Neural progenitor cell (in vitro differentiated cells): ENCODE results near the gene ETV2. TPM values are rescaled to one million over a fixed set of nuclear protein-coding genes. Genes with fewer than 3 reads are reported as not detected.

Experiments used
- DNase-seq: peaks from one replicate; pipeline ENCODE4 v3.0.0-alpha.2; 2016; ENCODE audit warnings: low spot score
- H2AFZ ChIP-seq: fragments of 200-600 bp; sonication (generic); replicated peaks from 2 replicates; pipeline ENCODE4 v1.6.1; 2016; ENCODE audit warnings: antibody characterized with exemption
- H3F3A ChIP-seq: fragments of 200-600 bp; sonication (generic); 2 replicates; pipeline ENCODE4 v1.6.1; 2016; ENCODE audit warnings: antibody characterized with exemption, low read depth
- H3K27ac ChIP-seq: fragments of 200-600 bp; sonication (generic); 2 replicates; pipeline ENCODE4 v1.5.1; 2016; ENCODE audit warnings: mild to moderate bottlenecking
- H3K27me3 ChIP-seq: fragments of 200-600 bp; sonication (generic); 2 replicates; pipeline ENCODE4 v1.6.1; 2016; ENCODE audit warnings: mild to moderate bottlenecking, moderate library complexity
- H3K36me3 ChIP-seq: fragments of 200-600 bp; sonication (generic); 2 replicates; pipeline ENCODE4 v1.5.1; 2016
- H3K4me1 ChIP-seq: fragments of 200-600 bp; sonication (generic); 2 replicates; pipeline ENCODE4 v1.6.1; 2016; ENCODE audit warnings: mixed run types
- H3K4me2 ChIP-seq: fragments of 200-600 bp; sonication (generic); 2 replicates; pipeline ENCODE4 v1.6.1; 2016
- H3K4me3 ChIP-seq: fragments of 200-600 bp; sonication (generic); 2 replicates; pipeline ENCODE4 v1.5.1; 2016
- H3K79me2 ChIP-seq: fragments of 200-600 bp; sonication (generic); 2 replicates; pipeline ENCODE4 v1.6.1; 2016; ENCODE audit warnings: low read depth
- H3K9ac ChIP-seq: fragments of 200-600 bp; sonication (generic); 2 replicates; pipeline ENCODE4 v1.6.1; 2016
- H3K9me3 ChIP-seq: fragments of 200-600 bp; sonication (generic); 2 replicates; pipeline ENCODE4 v1.5.1; 2016; ENCODE audit warnings: low read depth
- H4K20me1 ChIP-seq: fragments of 200-600 bp; sonication (generic); 2 replicates; pipeline ENCODE4 v1.6.1; 2016; ENCODE audit warnings: low read depth
- H3K27ac Mint-ChIP-seq: 3 replicates; pipeline ENCODE4 v1.8.0; 2021; ENCODE audit warnings: mixed read lengths
- H3K27me3 Mint-ChIP-seq: 2 replicates; pipeline ENCODE4 v1.8.0; 2022; ENCODE audit warnings: low read depth, mild to moderate bottlenecking, inconsistent platforms, moderate library complexity, mixed read lengths; ENCODE audit not compliant: insufficient read depth
- H3K36me3 Mint-ChIP-seq: 3 replicates; pipeline ENCODE4 v1.8.0; 2021; ENCODE audit warnings: mixed read lengths
- H3K4me1 Mint-ChIP-seq: 3 replicates; pipeline ENCODE4 v1.8.0; 2021; ENCODE audit warnings: mixed read lengths
- H3K4me3 Mint-ChIP-seq: 3 replicates; pipeline ENCODE4 v1.8.0; 2021; ENCODE audit warnings: mild to moderate bottlenecking, moderate library complexity, mixed read lengths
- H3K9me3 Mint-ChIP-seq: 3 replicates; pipeline ENCODE4 v1.8.0; 2020; ENCODE audit warnings: mixed read lengths
- EZH2 ChIP-seq: fragments of 200-600 bp; sonication (generic); IDR thresholded peaks from 2 replicates; pipeline ENCODE4 v1.6.1; 2017; ENCODE audit warnings: antibody characterized with exemption, mild to moderate bottlenecking, moderate library complexity
- EZH2phosphoT487 ChIP-seq: fragments of 200-600 bp; sonication (generic); IDR thresholded peaks from 2 replicates; pipeline ENCODE4 v1.6.1; 2017; ENCODE audit warnings: antibody characterized with exemption
- total RNA-seq: library from RNA; depleted of rRNA; stranded (reverse); fragments of >200 nt; gene quantifications from 2 replicates; pipeline ENCODE4 v1.2.3, GENCODE V29; 2015; ENCODE audit warnings: low replicate concordance
- TF ChIP-seq, protein P1 (sequence below): fragments of 200-600 bp; sonication (generic); IDR thresholded peaks from 2 replicates; pipeline ENCODE4 v1.5.1; 2017; ENCODE audit warnings: antibody characterized with exemption, mild to moderate bottlenecking

Gene ETV2
- total RNA-seq, 1 donor from 2014 or later = not detected

DNA sequence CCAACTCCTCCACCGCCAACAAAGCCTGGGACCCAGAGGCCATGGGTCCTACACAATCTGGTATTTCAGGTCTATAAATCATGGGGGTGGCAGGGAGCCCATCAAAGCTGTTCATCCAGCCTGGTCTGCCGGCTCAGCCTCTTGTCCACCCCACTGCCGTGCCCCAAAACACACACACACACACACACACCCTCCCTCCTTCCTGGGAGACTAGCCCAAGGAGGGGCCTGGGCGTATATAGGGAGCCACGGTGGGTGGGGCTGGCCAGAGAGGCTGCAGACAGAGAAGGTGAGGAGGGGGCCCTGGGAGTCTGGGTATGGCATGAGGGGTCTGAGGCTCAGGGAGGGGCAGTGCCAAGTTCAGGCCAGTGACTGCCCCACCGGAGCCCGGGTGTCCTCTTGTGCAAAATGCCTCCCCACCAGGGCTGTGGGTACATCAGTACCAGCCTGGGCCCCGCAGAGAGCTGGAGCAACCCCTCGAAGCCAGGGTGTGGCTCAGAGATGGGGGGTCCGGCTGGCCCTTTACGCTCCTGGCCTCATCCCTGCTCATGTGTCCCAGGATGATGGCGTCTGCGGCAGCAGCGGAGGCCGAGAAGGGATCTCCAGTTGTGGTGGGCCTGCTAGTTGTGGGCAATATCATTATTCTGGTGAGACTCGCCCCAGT, 24.8 kb downstream of the ETV2 start, which contains the start of gene UPK1A:
Gene UPK1A, plus strand, starts transcription at position 267 of the 663 bp plus-strand sequence. Its CDS starts 296 bp downstream, at position 563.
- Histone ChIP-seq H3K4me1 (no peaks in the 10 kb centered on the region), H3K27ac (no peak within 1 kb of the TSS), H2AFZ (no peak within 1 kb of the TSS), H3K9me3 (no peaks in the 10 kb centered on the region), H4K20me1 (no peaks in the 10 kb centered on the region), H3K9ac (no peak within 1 kb of the TSS), H3K4me2 (no peak within 1 kb of the TSS), H3K4me3 (no peak within 1 kb of the TSS), H3F3A (no peaks in the 10 kb centered on the region), H3K27me3 (peaks cover 18% of the 10 kb centered on the region), H3K79me2 (no peaks in the 10 kb centered on the region), H3K36me3 (no peaks in the 10 kb centered on the region)
- Mint-ChIP-seq H3K27ac (no peak within 1 kb of the TSS), H3K9me3 (no peaks in the 10 kb centered on the region), H3K36me3 (peaks cover 7% of the 10 kb centered on the region), H3K27me3 (peaks cover 10% of the 10 kb centered on the region), H3K4me1 (no peaks in the 10 kb centered on the region), H3K4me3 (no peak within 1 kb of the TSS)
- TF ChIP-seq, protein P1, sequence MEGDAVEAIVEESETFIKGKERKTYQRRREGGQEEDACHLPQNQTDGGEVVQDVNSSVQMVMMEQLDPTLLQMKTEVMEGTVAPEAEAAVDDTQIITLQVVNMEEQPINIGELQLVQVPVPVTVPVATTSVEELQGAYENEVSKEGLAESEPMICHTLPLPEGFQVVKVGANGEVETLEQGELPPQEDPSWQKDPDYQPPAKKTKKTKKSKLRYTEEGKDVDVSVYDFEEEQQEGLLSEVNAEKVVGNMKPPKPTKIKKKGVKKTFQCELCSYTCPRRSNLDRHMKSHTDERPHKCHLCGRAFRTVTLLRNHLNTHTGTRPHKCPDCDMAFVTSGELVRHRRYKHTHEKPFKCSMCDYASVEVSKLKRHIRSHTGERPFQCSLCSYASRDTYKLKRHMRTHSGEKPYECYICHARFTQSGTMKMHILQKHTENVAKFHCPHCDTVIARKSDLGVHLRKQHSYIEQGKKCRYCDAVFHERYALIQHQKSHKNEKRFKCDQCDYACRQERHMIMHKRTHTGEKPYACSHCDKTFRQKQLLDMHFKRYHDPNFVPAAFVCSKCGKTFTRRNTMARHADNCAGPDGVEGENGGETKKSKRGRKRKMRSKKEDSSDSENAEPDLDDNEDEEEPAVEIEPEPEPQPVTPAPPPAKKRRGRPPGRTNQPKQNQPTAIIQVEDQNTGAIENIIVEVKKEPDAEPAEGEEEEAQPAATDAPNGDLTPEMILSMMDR = no peak
- no peak for TF ChIP-seq EZH2
- no peak for TF ChIP-seq EZH2phosphoT487
- no peak for DNase-seq

DNA sequence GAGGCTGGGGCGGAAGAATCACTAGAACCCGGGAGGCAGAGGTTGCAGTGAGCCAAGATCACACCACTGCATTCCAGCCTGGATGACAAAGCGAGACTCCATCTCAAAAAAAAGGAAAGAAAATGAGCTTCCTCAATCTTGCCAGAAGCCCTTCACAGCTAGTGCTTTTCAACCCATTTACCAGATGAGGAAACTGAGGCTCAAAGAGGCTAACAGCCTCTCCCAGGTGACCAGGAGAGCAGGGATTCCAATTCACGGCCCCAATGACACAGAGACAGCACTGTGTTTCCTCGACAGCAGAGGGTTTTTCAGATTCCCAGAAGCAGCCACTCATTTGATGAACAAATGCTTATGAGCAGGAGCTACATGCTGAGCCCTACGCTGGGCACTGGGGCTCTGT, 28.0 kb downstream of the ETV2 start:
- no peak overlapping the region for H2AFZ ChIP-seq
- H3K4me2 ChIP-seq = no peak overlapping the region
- no peak overlapping the region for H3K9ac ChIP-seq
- peaks cover 44% of the 10 kb centered on the region for H3K27me3 ChIP-seq
- Mint-ChIP-seq H3K36me3 (no peaks in the 10 kb centered on the region), H3K27me3 (peaks cover 24% of the 10 kb centered on the region), H3K4me1 (peaks cover 2% of the 10 kb centered on the region), H3K27ac (no peak overlapping the region), H3K9me3 (no peaks in the 10 kb centered on the region), H3K4me3 (no peak overlapping the region)
- H3K27ac ChIP-seq = no peak overlapping the region
- no peaks in the 10 kb centered on the region for H3K9me3 ChIP-seq
- H3K36me3 ChIP-seq = no peaks in the 10 kb centered on the region
- H3F3A ChIP-seq = peaks cover 11% of the 10 kb centered on the region
- no peak for TF ChIP-seq EZH2phosphoT487
- TF ChIP-seq, protein P1 = no peak
- no peak for TF ChIP-seq EZH2
- DNase-seq = no peak
- no peak overlapping the region for H3K4me3 ChIP-seq
- H3K4me1 ChIP-seq = no peaks in the 10 kb centered on the region
- no peaks in the 10 kb centered on the region for H3K79me2 ChIP-seq
- H4K20me1 ChIP-seq = no peaks in the 10 kb centered on the region

DNA sequence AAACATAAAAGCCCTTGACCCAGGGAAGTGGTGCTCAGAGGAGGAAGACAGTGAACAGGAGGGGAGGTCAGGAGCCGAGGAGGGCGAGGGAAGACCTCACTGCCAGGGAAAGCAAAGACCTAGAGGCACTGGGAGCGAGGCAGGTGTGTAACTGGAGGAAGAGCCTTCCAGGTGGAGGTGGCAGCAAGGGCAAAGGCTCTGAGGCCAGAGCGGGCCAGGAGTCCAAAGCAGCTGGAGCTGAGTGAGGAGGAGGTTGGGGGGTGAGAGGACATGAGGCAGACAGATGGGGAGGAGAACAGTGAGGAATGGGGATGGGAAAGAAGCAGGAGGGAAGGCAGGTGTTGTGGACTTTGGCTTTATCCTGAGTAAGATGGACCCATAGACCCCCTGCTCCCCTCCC, 28.4 kb downstream of the ETV2 start:
- no peak for DNase-seq
- no peak overlapping the region for H3K4me3 ChIP-seq
- H3K79me2 ChIP-seq = no peaks in the 10 kb centered on the region
- no peak overlapping the region for H3K27ac Mint-ChIP-seq
- H3K36me3 Mint-ChIP-seq = no peaks in the 10 kb centered on the region
- no peak overlapping the region for H3K27ac ChIP-seq
- H3K36me3 ChIP-seq = no peaks in the 10 kb centered on the region
- H3K4me1 ChIP-seq = no peaks in the 10 kb centered on the region
- no peak overlapping the region for H3K4me2 ChIP-seq
- no peaks in the 10 kb centered on the region for H3K9me3 Mint-ChIP-seq
- H3F3A ChIP-seq = peaks cover 11% of the 10 kb centered on the region
- H3K27me3 ChIP-seq = peaks cover 44% of the 10 kb centered on the region
- peaks cover 2% of the 10 kb centered on the region for H3K4me1 Mint-ChIP-seq
- TF ChIP-seq EZH2phosphoT487 (no peak), EZH2 (no peak)
- TF ChIP-seq, protein P1 = no peak
- no peaks in the 10 kb centered on the region for H3K9me3 ChIP-seq
- no peak overlapping the region for H2AFZ ChIP-seq
- H4K20me1 ChIP-seq = no peaks in the 10 kb centered on the region
- peak overlapping the region; percentile 41 for H3K4me3 Mint-ChIP-seq
- no peak overlapping the region for H3K9ac ChIP-seq
- H3K27me3 Mint-ChIP-seq = peaks cover 27% of the 10 kb centered on the region
